ENCODE results near the gene ALPK3. TPM values are rescaled to one million over a fixed set of nuclear protein-coding genes. Genes with fewer than 3 reads are reported as not detected.

Gene ALPK3
- total RNA-seq, 1 experiment from 2014 or later: 66.1 TPM

DNA sequence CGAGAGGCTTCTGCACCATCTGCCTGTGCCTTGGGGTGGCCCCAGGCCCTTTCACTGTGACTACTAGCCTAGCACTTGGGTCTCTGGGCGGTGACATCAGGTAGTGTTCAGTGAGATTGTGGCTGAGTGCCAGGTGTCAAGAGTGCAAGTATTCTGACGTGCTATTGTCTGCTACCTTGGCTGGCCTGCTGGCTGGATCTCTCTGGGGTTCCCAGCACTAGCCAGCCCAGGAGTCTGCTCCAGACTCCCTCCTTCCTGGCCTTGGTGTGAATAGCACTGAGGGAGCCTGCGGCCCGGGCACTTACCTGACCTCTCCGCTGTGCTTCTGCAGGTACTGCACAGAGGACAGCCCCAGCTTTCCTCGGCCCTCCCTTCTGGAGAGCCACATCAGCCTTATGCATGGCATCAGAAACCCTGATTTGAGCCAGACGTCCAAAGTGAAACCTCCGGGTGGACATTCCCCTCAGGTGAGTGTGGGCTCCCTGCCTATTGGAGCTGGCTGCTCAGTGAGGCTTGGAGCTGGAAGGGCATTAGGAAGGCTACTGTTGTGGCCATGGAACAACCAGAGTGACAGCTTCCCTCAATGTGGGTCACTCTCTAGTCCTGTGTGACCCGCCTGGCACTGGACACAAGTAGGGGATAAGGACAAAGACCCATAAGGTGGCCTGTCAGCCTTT lies 17.5 kb upstream of the ALPK3 start:
- peak; percentile 36 for DNase-seq (ENCODE audit: low spot score)

DNA sequence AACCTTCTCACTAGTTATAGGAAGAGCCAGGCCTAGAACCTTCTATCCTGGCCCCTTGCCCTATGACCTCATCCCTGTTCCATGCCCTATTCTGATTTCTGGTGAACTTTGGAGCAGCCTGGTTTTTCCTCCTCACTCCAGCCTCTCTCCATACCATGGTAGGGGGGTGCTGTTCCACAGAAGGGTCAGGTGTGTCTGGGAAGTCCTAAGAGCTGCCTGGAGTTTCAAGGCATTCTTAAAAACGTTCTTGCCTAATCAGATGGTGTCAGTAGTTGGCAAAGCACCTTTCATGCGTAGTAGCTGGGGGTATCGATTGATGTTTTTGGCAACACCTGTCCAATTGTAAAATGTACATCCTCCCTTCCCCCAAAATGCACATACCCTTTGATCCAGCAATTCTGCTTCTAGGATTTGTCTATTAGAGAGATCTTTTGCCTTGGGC lies 16.8 kb upstream of the ALPK3 start:
- no peak for DNase-seq (ENCODE audit: low spot score)

DNA sequence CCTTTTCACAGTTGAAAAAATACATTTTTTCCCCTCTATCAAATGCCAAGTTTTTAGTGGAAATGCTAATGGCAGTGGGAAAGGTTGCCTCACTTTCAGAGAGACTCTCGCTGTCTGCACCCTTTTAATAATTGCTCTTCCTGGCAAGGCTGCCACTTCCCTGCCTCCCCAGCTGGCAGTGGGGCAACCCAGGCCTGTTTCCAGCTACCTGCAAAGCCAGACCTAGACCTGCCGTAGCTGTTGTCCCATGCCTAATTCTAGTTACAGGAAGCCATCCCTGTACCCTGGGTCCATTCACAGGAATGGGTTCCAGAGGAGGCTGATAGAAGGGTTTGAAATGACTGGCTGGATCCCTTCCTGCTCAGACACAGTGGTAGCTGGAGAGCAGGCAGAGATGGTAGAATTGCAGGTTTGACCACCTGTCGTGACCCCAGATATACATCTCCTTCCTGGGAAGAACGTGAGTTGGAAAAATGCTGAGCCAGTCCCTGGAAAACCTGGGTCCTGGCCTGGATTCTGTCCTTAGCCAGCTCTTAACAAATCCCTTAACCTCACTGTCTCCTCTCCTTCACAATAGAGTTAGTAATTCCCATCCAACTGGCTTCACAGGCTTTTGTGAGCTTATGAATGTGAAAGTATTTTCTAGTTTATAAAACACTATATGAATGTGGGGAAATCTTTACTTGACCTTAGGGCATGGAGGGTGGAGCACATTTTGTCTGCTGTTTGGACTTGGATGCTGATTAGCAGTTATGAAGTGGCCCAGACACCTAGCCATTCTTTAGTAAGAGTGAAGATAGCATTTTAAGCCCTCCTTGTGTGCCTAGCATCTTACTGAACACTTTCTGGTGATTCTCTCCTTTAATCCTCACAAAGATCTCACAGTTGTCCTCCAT lies 12.9 kb upstream of the ALPK3 start:
- DNase-seq (ENCODE audit: low spot score): no peak

DNA sequence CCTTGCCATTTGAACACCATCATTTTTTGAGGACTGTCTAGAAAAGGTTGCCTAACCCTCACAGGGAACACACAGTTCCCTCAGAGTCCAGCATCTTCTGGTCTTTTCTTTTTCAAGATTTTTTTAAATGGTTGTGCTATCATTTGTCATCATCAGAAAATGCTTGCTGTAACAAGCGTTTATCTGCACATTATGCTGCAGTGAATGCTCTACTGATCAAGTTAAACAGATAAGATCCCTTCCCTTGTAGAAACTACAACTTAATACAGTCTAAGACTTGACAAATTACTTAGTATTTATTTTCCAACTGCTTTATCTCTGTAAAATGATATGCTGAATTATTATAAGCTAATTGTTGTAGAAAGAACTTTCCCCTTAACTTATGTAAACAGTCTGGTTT lies 11.9 kb upstream of the ALPK3 start:
- no peak for DNase-seq (ENCODE audit: low spot score)

DNA sequence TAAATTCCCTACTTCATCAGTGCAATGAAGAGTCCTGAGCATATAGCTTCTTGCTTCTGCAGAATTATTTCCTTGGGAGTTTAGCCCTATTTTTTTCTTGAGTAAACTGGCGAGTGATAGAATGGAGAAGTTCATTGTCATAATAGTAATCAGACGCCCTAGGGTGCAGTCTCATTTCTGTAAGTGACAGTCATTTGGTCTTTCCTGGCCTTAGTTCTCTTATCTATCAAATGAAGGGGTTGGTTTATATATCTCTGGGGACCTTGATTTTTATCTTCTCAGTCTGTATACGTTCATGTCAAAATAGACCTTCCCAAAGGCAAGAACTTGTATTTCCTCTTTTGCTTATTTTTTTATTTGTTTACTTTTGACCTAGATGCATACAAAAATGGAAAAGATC lies 9.9 kb upstream of the ALPK3 start:
- DNase-seq (ENCODE audit: low spot score): no peak

DNA sequence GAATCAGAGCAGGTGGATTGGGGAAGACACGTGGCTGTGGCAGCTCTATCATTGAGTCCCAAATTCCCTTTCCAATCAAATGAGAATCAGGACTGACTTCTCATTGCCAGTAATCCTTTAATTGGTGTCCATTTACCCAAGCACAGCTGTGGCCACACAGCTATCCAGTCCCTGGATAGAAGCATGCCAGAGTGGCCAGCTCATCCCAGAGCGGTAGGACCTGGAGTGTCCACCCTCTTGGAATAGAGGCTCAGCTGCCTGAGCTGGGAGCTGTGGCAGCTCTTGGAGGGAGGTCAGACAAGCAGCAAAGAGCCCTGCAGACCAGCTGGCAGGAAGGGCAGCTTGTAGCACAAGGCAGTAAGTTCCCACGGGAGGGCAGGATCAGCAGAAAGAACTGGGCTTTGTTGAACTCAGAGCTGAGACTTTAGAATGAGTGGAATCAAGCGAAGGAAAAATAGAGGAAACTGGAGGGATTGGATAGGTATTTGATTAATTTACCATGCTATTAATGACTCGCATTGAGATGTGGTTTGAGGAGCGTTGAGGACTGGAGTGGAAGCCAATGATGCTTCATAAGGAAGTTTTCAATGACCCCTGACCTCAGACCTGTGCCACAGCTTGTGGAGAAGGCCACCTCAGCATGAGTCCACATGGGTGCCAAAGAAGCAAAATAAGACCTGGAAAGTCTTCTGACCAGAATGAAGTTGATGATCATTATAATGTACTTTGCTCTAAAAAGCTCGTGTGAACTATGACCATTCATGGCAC lies 6.9 kb upstream of the ALPK3 start:
- DNase-seq (ENCODE audit: low spot score): no peak

DNA sequence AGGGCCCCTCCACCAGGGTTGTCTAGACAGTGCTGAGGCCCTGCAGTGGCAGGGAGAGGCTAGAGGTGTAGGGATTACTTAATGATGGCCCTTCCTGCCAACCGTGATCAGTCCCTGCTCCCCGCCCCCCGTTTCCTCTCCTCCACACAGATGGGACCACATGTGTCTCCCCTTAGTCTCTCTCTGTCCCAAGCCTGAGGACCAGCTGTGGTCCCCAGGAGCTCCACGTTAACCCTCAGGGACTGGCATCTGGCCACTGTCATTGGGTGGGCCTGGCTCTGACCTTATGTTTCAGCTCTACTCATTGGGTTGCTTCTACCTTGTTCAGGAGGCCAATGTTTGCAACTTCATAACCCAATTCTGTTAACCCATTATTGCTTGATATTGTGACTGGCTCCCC lies 6.0 kb upstream of the ALPK3 start:
- DNase-seq (ENCODE audit: low spot score): no peak

DNA sequence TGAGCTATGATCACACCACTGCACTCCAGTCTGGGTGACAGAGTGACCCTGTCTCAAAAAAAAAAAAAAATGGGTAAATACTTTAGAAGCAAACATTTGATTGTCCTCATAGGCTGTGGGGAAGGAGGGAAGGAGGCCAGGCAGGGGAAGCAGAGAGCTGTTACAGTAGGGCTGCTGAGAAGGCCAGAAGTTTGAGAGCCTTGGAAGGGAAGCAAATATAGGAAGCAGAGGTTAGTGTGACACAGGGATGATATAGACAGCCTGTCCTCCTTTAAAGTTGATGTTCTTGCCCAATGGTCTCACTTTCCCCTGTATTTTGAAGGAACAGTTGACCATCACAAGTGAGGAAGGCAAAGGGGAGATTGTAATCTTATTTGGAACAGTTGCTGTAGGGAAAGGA lies 5.3 kb upstream of the ALPK3 start:
- DNase-seq (ENCODE audit: low spot score): no peak

DNA sequence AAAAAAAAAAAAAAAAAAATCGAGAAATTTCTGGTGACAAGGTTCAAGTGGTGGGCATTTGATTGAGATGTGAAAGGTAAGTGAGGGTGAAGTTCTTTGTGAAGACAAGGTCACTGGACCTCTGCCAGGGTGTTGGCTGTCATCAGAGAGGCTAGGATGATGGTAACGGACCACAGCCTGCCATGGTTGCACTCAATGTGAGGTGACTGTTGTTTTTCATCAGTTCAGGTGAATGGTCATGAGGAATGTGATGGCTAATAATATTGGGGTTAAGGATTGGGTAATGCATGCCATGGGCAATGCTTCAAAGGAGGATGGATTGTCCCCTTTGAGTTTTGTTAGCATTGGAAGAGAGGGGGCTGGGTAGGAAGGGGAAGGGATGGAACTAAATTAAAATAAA lies 4.3 kb upstream of the ALPK3 start:
- DNase-seq (ENCODE audit: low spot score): no peak

DNA sequence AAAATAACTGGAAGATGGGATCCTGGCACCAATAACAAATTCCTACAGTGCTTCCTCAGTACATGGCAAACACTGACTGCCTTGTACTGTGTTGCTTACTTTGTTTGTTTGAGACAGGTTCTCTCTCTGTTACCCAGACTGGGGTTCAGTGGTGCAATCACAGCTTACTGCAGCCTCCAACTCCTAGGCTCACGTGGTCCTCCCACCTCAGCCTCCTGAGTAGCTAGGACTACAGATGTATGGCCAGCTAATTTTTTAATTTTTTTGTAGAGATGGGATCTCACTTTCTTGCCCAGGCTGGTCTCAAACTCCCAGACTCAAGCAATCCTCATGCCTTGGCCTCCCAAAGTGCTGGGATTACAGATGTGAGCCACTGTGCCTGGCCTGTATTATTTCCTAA lies 3.7 kb upstream of the ALPK3 start:
- DNase-seq (ENCODE audit: low spot score): no peak

DNA sequence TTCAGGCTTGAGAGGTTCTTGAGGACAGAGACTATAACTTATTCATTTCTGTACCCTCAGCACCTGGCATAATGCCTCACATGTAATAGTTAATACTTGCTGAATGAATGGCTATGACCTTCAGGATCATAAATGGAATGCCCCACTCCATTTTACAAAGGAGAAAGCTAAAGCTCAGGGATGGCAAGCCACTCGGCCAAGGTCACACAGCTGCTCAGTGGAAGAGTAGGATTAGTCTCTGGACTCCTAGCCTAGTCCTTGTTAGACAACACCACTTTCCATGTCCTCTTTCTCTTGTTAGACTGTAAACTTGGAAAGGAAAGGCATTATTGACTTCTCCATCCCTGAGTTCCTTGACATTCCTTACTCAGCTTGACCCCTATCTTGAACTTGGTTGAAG lies 3.2 kb upstream of the ALPK3 start:
- DNase-seq (ENCODE audit: low spot score): no peak

DNA sequence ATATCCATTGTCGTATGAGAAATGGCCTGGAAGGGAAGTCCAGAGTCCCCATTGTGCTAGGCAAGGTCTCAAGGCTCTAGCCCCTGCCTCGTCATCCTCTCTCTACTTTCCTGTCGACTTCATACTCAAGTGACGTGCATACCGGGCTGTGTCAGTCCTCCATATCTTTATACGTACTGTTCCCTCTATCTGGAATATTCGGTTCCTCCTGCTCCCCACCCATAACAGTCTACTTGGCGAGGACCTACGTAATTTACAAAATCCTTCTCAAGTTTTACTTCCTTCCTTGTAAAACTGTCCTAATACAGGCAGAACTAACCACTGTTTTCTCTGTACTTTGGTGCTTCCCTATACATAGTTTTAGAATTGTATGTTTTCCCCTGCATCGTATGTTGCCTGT lies 2.2 kb upstream of the ALPK3 start:
- no peak for DNase-seq (ENCODE audit: low spot score)

DNA sequence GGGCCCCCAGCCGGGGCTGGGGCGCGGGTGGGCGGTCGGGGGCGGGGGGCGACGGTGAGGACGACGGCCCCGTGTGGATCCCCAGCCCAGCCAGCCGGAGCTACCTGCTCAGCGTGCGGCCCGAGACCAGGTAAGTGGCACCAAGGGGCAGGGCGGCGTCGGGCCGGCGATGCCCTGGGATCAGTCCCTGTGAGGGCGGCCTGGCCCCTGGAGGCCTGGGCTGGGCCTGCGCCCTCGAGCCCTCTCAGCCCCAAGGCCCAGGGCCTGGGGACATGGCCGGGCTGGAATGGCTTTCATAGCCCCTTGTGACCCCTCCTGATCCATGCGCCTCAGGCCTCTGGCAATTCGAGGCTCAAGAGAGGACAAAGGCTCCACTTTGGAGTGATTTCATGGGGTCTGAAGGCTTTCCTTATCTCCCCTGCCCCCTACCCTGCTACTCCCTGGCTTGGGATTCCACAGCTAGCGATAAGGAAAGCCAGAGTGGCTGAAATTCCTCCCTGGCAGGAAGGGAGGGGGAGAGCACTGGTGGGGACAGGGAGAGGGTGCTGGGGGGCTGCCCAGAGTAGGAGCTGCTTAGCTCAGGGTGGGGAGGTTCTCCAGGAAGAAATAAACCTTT lies 418 bp downstream of the ALPK3 start:
- DNase-seq (ENCODE audit: low spot score): peak; percentile 72

DNA sequence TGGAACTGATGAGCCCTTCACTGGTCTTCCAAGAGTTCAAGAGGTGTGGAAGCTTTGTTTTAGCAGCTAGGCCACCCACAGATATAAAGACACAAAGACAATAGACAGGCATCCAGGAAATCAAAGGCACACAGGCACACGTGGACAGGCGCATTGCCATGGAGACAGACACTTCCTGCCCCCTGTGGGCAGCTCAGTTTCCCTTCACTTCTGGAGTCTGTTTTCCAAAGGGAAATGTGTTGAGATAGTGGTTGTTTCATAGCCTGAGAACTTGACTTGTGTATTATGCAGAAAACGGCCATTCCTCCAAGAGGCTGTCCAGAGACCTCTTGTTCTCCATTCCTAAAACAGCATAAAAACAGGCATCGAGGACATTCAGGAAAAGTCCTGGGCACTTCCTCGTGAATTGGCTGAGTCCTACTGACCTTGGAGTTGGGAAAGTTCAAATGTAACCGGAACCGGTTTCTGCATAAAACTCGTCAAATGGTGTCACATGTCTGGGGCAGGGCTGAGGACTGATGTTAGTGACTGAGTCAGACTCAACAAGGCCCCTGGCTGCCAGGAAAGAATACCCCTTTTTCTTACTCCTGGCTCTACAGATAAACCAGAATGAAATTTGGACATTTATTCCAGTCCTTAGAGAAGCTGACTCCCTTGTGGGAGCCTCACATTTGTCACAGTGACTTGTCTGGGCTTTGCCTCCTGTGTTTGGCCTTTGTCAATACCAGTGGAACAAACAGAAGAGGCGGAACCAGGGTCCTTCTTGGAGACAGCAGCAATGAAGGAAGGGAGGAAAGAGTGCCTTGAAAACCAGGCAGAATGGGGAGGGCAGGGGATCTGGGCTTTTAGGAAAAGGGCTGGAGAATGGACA lies 1.3 kb downstream of the ALPK3 start:
- peak; percentile 85 for DNase-seq (ENCODE audit: low spot score)

DNA sequence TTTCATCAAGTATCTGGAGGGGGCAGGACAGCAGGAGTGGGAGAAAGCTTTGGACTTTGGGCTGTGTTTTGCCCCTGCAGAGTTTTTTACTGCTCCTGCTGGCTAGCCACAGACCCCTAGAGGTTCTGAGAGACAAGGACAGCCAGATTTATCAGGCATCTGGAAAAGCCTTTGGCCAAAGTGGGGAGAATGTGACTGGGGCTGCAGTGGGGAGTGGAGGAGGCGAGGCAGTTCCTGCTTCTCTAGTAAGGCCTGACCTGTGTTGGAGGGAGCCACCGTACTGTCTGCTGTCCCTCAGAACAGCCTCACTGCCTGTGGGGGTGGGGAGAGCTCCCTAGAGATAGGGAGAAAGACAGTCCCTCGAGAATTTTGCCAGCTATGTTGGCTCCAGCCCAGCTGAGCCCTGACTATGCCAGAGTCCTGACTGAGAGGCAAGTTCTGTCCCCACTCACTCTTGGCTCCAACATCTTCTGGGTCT lies 2.2 kb downstream of the ALPK3 start:
- peak; percentile 32 for DNase-seq (ENCODE audit: low spot score)

DNA sequence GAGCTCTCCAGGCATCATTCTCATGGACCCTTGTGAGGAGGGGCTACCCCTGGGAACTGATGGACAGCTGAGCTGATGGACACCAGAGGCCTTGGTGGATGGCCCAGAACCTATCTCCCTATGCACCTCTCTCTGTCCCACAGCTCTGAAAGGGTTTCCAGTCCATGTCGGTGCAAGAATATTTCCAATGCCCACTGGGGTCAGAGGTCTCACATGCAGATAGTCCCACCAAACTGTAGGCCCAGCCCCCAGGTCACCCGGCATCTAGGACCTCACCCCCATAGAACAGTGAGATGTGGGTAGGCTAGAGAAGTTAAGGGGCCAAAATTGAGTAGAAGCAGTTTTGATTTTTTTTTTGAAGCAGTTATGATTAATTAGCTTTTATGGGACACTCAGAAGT lies 2.6 kb downstream of the ALPK3 start:
- DNase-seq (ENCODE audit: low spot score): no peak

DNA sequence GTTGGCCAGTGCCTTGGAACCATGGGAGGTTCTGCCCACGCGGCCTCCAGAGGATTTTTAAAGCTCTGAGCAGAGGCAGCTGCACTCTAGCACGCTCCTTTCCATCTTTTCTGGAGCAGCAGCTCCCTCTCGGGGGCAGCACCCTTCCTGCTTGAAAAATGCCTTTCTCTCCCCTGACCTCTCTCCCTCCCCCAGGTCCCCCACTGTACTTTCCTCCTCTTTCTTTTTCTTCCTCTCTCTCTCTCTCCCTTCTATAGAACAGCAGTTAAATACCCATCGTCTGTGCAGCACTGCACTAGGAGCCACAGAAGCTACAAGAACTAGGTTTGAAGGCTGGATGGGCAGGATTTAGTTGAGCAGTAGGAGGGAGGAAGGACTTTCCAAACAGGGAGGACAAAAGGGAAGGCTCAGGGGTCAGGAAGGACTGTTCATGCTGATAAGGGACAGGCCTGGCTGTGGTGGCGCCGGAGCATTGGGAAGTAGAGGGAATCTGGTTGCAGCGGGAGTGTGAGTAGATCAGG lies 4.4 kb downstream of the ALPK3 start:
- DNase-seq (ENCODE audit: low spot score): no peak

DNA sequence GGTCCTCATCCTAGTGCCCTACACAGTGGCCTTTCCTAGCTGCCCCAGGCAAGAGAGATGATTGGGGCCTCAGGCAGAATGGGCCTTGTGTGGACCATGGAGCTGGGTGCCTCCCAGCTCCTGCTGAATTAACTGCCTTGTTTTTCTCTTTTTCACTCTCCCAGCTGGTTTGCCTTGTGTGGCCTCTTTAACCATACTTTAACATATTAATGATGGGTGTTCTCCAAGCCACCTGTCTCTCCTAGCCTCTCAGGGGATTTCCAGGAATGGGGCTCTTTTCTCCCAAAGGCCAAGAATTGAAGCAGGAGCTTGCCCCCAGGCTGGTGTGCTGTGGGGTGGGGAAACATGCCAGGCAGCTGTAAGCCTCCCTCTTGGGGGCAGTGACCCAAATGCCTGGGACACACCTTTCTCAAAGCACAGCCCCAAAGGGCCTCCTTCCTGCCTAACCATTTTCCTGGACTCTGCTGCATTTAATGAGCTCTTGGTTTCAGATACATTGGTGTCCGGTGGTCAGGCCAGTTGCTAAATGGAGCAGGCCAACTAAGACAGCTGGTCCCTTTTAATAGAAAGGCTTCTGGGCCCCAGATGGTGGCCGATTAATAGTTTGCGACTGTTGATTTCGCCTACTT lies 5.6 kb downstream of the ALPK3 start:
- DNase-seq (ENCODE audit: low spot score): no peak

DNA sequence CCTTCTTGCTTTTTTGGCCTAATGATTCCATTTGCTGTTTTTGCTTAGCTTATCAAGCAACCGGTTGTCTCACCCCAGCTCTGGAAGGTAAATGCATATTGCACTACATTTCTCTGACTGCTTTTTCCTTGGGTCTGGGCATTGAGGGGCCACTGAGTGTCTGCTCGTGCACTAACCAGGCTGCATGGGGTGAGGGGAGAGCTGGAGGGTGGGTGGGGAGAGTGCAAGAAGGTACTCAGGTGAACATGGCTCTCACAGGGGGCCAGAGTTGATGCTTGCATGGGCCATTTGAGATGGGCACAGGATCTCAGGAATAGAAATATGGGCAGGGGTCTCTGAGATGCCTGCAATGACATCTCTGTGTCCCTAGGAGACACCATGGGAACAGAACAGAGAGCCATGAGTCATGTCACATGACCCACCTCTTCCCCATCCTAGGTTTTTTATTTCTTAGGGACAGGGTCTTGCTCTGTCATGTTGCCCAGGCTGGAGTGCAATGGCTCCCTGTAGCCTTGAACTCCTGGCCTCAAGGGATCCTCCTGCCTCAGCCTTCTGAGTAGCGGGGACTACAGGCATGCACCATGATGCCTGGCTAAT lies 6.2 kb downstream of the ALPK3 start:
- DNase-seq (ENCODE audit: low spot score): no peak

Data from HT-29 (cell line).